Activated CD8-positive, alpha-beta T cell treated with anti-CD3 and anti-CD28 coated beads for 36 hours (primary cell): ENCODE measurements around the gene CDT1. TPM values are rescaled to one million over a fixed set of nuclear protein-coding genes. Genes with fewer than 3 reads are reported as not detected.
"Not testable (repeated sequence)": the region's sequence is repeated elsewhere in the genome, so short reads cannot be mapped to it uniquely, and the experiment has no call there.

Experiments
- ATAC-seq: fragments of 200-7000 bp; cut with Tn5 transposase; one replicate; pipeline ENCODE4 v1.10.0; 2021; ENCODE audit warnings: mild to moderate bottlenecking, moderate library complexity
- CTCF ChIA-PET: fragments of 350-600 bp; sonication (Branson Sonifier 250); formaldehyde crosslinking; loops from one replicate; lab custom pipeline; 2021; ENCODE audit warnings: antibody characterized with exemption; lab: Charles Lee
- POLR2A ChIA-PET: fragments of 350-600 bp; sonication (Branson Sonifier 250); formaldehyde crosslinking; loops from one replicate; lab custom pipeline; 2021; ENCODE audit warnings: antibody characterized with exemption; lab: Charles Lee
- DNase-seq: peaks from one replicate; pipeline ENCODE4 v3.0.0-alpha.2; 2020
- H3K27ac Mint-ChIP-seq: one replicate; pipeline ENCODE4 v1.8.0; 2021; ENCODE audit warnings: mild to moderate bottlenecking, mixed read lengths
- H3K27me3 Mint-ChIP-seq: one replicate; pipeline ENCODE4 v1.8.0; 2021; ENCODE audit warnings: mixed read lengths
- H3K36me3 Mint-ChIP-seq: one replicate; pipeline ENCODE4 v1.8.0; 2021; ENCODE audit warnings: low read depth, mixed read lengths
- H3K4me1 Mint-ChIP-seq: one replicate; pipeline ENCODE4 v1.8.0; 2021; ENCODE audit warnings: low read depth, mixed read lengths
- H3K4me3 Mint-ChIP-seq: one replicate; pipeline ENCODE4 v1.8.0; 2021; ENCODE audit warnings: mild to moderate bottlenecking, moderate library complexity, mixed read lengths
- H3K9me3 Mint-ChIP-seq: one replicate; pipeline ENCODE4 v1.8.0; 2021; ENCODE audit warnings: mixed read lengths
- CTCF ChIP-seq: fragments of 200-600 bp; IDR thresholded peaks from one replicate; pipeline ENCODE4 v1.8.0; 2022; ENCODE audit warnings: antibody characterized with exemption, mild to moderate bottlenecking
- intact Hi-C: fragments of 100-400 bp; cut with micrococcal nuclease; formaldehyde crosslinking; loops from one replicate; pipeline ENCODE4 v1.10.0; 2022
- total RNA-seq, 2 experiments: library from RNA; stranded (reverse); gene quantifications; one replicate each; pipeline ENCODE4 v1.2.3, GENCODE V29; 2021

CDT1 gene
- total RNA-seq, 2 experiments from 2014 or later, result 180 to 182 TPM

GRCh38 chr16:88771294-88771772 is 32.3 kb upstream of the CDT1 start:
- Mint-ChIP-seq H3K9me3 (no peaks in the 10 kb centered on the region), H3K27me3 (no peaks in the 10 kb centered on the region), H3K36me3 (no peaks in the 10 kb centered on the region), H3K4me1 (peaks cover 28% of the 10 kb centered on the region), H3K4me3 (peak overlapping the region; percentile 12), H3K27ac (peak overlapping the region; percentile 64)
- TF ChIP-seq CTCF, result no peak
- DNase-seq, result no peak
- ChIA-PET CTCF (interaction anchor here (0.8 to 1.4 kb wide), 2 partner anchors 10 to 26 kb away, joined by 3 to 6 read pairs; no protein-coding TSS in a partner anchor), POLR2A (interaction anchor here (0.6 to 1.3 kb wide), 5 partner anchors 9 to 326 kb away, joined by 3 to 10 read pairs (median 3); no protein-coding TSS in a partner anchor)
- intact Hi-C loops, result no loop called here
- no peak for ATAC-seq

GRCh38 chr16:88771781-88772180 is 31.8 kb upstream of the CDT1 start:
- ChIA-PET CTCF (interaction anchor here (1.2 to 1.4 kb wide), 2 partner anchors 27 to 28 kb away, joined by 3 to 6 read pairs; no protein-coding TSS in a partner anchor), POLR2A (interaction anchor here (0.6 to 2.0 kb wide), 2 partner anchors 9 to 325 kb away, joined by 3 to 6 read pairs; no protein-coding TSS in a partner anchor)
- H3K36me3 Mint-ChIP-seq, H3K27me3 Mint-ChIP-seq, DNase-seq, ATAC-seq, intact Hi-C loops, H3K4me3 Mint-ChIP-seq, H3K27ac Mint-ChIP-seq, H3K9me3 Mint-ChIP-seq: not testable (repeated sequence)
- H3K4me1 Mint-ChIP-seq, result peaks cover 28% of the 10 kb centered on the region

GRCh38 chr16:88772871-88773811 is 30.4 kb upstream of the CDT1 start:
- no peak for DNase-seq
- Mint-ChIP-seq H3K4me1 (peaks cover 21% of the 10 kb centered on the region), H3K9me3 (no peaks in the 10 kb centered on the region), H3K36me3 (no peaks in the 10 kb centered on the region), H3K27ac (no peak overlapping the region), H3K27me3 (no peaks in the 10 kb centered on the region), H3K4me3 (no peak overlapping the region)
- ATAC-seq, result no peak
- POLR2A ChIA-PET, result interaction anchor here (0.6 to 2.0 kb wide), 3 partner anchors 8 to 235 kb away, joined by 3 to 6 read pairs (median 4); no protein-coding TSS in a partner anchor
- CTCF ChIA-PET, result interaction anchor here (1.0 to 1.5 kb wide), 5 partner anchors 9 to 35 kb away, joined by 3 to 4 read pairs (median 3); no protein-coding TSS in a partner anchor
- no peak for TF ChIP-seq CTCF
- intact Hi-C loops, result no loop called here

GRCh38 chr16:88773812-88774291 is 29.7 kb upstream of the CDT1 start:
- DNase-seq (no peak), ATAC-seq (no peak)
- Mint-ChIP-seq H3K36me3 (no peaks in the 10 kb centered on the region), H3K4me3 (no peak overlapping the region), H3K4me1 (peaks cover 21% of the 10 kb centered on the region), H3K9me3 (no peaks in the 10 kb centered on the region), H3K27me3 (no peaks in the 10 kb centered on the region), H3K27ac (no peak overlapping the region)
- ChIA-PET CTCF (interaction anchor here (1.2 to 1.5 kb wide), 3 partner anchors 8 to 36 kb away, joined by 3 to 4 read pairs (median 3); no protein-coding TSS in a partner anchor), POLR2A (interaction anchor here (2.0 kb wide), 1 partner anchor 7 kb away, joined by 6 read pairs; no protein-coding TSS in a partner anchor)
- no peak for TF ChIP-seq CTCF
- intact Hi-C loops, result no loop called here
